Heart left ventricle (tissue), 13 donors: Measurements from ENCODE around the gene DDX11.
"Not testable (repeated sequence)": the region's sequence is repeated elsewhere in the genome, so short reads cannot be mapped to it uniquely, and the experiment has no call there.

Source experiments
- POLR2A ChIP-seq, 2 donors: fragments of 450-650 bp; IDR thresholded peaks; one replicate each; pipeline ENCODE4 v1.6.1; 2017; ENCODE audit warnings: antibody characterized with exemption in 2 of 2, mild to moderate bottlenecking in 2 of 2, moderate library complexity in 2 of 2
- TF ChIP-seq, protein P1 (sequence below), 12 donors: fragments of 200-600 bp; sonication (generic) in 4 of 12; IDR thresholded peaks; one replicate each; pipeline versions ENCODE4 v1.5.0 to v1.8.0; 2018 to 2022; ENCODE audit warnings: antibody characterized with exemption in 12 of 12, mild to moderate bottlenecking in 5 of 12
- donor health status: ischemic (EF 13 %, LVEDD 7.1; RV severe dilation, severe dysfunction).
- donor health status: DM: no; HTN: yes; CAD: no.
- donor health status: DM: no; HTN: no; CAD: no.
- donor health status: ischemic (EF 25% LVEDD 6.9; RV normal size, moderate dysfunction).
- donor health status: ischemic (EF 25% LVEDD 5.7; RV mildly dilated, moderate dysfunction).
- donor health status: ischemic (EF 35%, LVEDD 5.7; RV mildly dilated, moderate dysfunction).
- donor health status: nonischemic (EF 11% LVEDD 7.7; RV severe dilation, severe dysfunction).
- donor health status: DM: yes; HTN: yes; CAD: no.
- donor health status: PGD.
- donor health status: ischemic (EF 29% LVEDD 5.4; RV normal size, mild dysfunction).
- donor health status: nonischemic (EF 23%, LVEDD 6.1; RV moderate dilation, normal function).

DNA sequence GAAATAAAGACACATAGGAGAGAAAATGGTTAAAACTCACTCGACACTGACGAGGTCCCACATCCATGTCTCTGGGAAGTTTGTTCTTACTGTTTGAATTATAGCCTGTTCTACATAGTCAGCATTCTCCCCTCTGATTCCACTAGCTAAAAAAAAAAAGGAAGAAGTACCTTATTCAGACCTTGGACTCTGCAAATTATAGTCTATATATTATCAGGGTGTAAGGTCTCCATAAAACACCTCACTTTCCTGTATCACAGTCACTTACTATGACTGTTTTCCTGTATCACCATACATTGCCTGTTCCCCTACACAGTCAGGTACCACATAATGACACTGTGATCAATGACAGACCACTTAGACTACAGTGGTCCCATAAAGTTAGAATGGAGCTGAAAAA, 62.9 kb downstream of the DDX11 start:
- TF ChIP-seq, protein P1, sequence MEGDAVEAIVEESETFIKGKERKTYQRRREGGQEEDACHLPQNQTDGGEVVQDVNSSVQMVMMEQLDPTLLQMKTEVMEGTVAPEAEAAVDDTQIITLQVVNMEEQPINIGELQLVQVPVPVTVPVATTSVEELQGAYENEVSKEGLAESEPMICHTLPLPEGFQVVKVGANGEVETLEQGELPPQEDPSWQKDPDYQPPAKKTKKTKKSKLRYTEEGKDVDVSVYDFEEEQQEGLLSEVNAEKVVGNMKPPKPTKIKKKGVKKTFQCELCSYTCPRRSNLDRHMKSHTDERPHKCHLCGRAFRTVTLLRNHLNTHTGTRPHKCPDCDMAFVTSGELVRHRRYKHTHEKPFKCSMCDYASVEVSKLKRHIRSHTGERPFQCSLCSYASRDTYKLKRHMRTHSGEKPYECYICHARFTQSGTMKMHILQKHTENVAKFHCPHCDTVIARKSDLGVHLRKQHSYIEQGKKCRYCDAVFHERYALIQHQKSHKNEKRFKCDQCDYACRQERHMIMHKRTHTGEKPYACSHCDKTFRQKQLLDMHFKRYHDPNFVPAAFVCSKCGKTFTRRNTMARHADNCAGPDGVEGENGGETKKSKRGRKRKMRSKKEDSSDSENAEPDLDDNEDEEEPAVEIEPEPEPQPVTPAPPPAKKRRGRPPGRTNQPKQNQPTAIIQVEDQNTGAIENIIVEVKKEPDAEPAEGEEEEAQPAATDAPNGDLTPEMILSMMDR (IDR thresholded peaks at IDR 0.05) = not testable (repeated sequence)
- not testable (repeated sequence) for TF ChIP-seq POLR2A (IDR thresholded peaks at IDR 0.05)
